Activated CD4-positive, alpha-beta T cell treated with anti-CD3 and anti-CD28 coated beads, Interleukin-2, amount 10 ng/mL, durations not matched to agents 7 days and 5 days (primary cell): ENCODE results near the gene ADCK1. TPM values are rescaled to one million over a fixed set of nuclear protein-coding genes. Genes with fewer than 3 reads are reported as not detected.
"Not testable (repeated sequence)": the region's sequence is repeated elsewhere in the genome, so short reads cannot be mapped to it uniquely, and the experiment has no call there.

Experiments used
- CTCF ChIA-PET: fragments of 350-600 bp; sonication (Branson Sonifier 250); formaldehyde crosslinking; loops from one replicate; lab custom pipeline; 2021; ENCODE audit warnings: antibody characterized with exemption; lab: Charles Lee
- POLR2A ChIA-PET: fragments of 350-600 bp; sonication (Branson Sonifier 250); formaldehyde crosslinking; loops from one replicate; lab custom pipeline; 2021; ENCODE audit warnings: antibody characterized with exemption; lab: Charles Lee
- DNase-seq: peaks from one replicate; pipeline ENCODE4 v3.0.0-alpha.2; 2020
- H3K27ac Mint-ChIP-seq: one replicate; pipeline ENCODE4 v1.8.0; 2021; ENCODE audit warnings: mild to moderate bottlenecking, moderate library complexity, mixed read lengths
- H3K27me3 Mint-ChIP-seq: one replicate; pipeline ENCODE4 v1.8.0; 2021; ENCODE audit warnings: mixed read lengths
- H3K36me3 Mint-ChIP-seq: one replicate; pipeline ENCODE4 v1.8.0; 2021; ENCODE audit warnings: low read depth, mixed read lengths
- H3K4me1 Mint-ChIP-seq: one replicate; pipeline ENCODE4 v1.8.0; 2021; ENCODE audit warnings: mixed read lengths
- H3K4me3 Mint-ChIP-seq: one replicate; pipeline ENCODE4 v1.8.0; 2021; ENCODE audit warnings: mild to moderate bottlenecking, moderate library complexity, mixed read lengths
- H3K9me3 Mint-ChIP-seq: one replicate; pipeline ENCODE4 v1.8.0; 2021; ENCODE audit warnings: mixed read lengths
- total RNA-seq, 2 experiments: library from RNA; stranded (reverse); gene quantifications; one replicate each; pipeline ENCODE4 v1.2.3, GENCODE V29; 2021

Gene ADCK1
- total RNA-seq, 2 experiments from 2014 or later: 6.7 to 7.7 TPM

DNA sequence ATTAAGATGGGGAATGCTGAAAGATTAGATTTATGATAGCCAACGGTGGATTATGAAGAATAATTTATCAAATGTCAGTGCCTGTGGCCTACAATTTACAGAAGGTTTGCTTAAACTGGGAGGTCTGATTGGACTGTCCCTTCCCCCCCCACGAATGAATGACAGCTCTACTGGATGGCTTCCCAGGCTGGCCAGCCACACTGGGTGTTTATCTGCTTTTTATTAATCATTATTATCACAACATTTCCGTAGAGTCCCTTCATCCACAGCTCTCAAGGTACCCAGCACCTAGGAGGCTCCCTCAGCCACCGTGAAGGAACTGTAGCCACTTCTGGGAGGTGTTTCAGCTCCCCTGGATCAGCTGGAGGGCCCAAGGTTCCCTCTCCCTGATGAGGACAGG lies 78.9 kb downstream of the ADCK1 start:
- Mint-ChIP-seq H3K36me3 (peaks cover 2% of the 10 kb centered on the region), H3K27ac (no peak overlapping the region), H3K27me3 (no peaks in the 10 kb centered on the region), H3K9me3 (peaks cover 8% of the 10 kb centered on the region), H3K4me1 (no peaks in the 10 kb centered on the region), H3K4me3 (no peak overlapping the region)
- ChIA-PET POLR2A (no interaction called here), CTCF (no interaction called here)
- no peak for DNase-seq

DNA sequence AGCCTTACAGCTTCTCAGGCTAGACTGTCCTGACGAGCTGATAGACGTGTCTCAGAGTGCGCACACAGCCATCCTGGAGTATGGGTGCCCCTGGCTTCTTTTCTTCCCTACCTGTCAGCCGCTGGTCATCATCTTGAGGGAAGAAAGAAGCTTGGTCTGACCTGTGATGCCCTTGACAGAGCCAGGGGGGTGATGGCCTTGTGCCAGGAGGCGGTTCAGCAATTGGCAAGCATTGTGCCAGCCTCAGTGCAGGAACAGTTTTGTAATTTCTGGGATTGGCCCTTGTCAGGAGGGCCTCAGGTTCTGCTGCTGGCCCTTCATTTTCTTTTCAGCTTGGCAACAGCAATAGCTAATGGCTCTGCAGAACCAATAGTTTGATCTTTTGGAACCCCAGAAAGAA lies 80.1 kb downstream of the ADCK1 start:
- peaks cover 2% of the 10 kb centered on the region for H3K9me3 Mint-ChIP-seq
- no peaks in the 10 kb centered on the region for H3K4me1 Mint-ChIP-seq
- no peak for DNase-seq
- no peak overlapping the region for H3K27ac Mint-ChIP-seq
- no peaks in the 10 kb centered on the region for H3K27me3 Mint-ChIP-seq
- POLR2A ChIA-PET: no interaction called here
- H3K36me3 Mint-ChIP-seq: no peaks in the 10 kb centered on the region
- H3K4me3 Mint-ChIP-seq: no peak overlapping the region
- CTCF ChIA-PET: interaction anchor here (1.7 kb wide), 1 partner anchor 14 kb away, joined by 5 read pairs; no protein-coding TSS in a partner anchor

DNA sequence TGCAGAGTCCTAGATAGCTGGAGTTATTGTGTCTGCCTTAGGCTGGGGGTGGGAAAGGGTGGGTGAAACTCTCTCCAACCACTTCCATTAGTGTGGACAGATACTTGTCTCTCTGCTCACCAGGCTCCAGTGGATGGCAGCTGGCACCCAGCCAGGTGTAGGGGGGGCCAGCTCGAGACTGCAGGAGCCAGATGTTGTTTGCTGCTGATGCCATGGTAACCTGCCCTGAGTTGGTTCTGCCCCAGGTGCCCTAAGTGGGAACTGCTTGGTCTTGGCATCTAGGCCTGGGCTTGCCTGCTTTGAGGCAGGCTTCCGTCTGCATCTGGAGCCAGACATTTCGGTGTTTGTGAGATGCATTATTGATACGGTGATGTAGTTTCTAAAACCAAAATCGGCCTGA lies 82.2 kb downstream of the ADCK1 start:
- DNase-seq: no peak
- Mint-ChIP-seq H3K9me3 (no peaks in the 10 kb centered on the region), H3K4me3 (no peak overlapping the region), H3K36me3 (no peaks in the 10 kb centered on the region), H3K27me3 (no peaks in the 10 kb centered on the region), H3K4me1 (no peaks in the 10 kb centered on the region), H3K27ac (no peak overlapping the region)
- CTCF ChIA-PET: interaction anchor here (1.0 kb wide), 1 partner anchor 17 kb away, joined by 3 read pairs; no protein-coding TSS in a partner anchor
- POLR2A ChIA-PET: no interaction called here

DNA sequence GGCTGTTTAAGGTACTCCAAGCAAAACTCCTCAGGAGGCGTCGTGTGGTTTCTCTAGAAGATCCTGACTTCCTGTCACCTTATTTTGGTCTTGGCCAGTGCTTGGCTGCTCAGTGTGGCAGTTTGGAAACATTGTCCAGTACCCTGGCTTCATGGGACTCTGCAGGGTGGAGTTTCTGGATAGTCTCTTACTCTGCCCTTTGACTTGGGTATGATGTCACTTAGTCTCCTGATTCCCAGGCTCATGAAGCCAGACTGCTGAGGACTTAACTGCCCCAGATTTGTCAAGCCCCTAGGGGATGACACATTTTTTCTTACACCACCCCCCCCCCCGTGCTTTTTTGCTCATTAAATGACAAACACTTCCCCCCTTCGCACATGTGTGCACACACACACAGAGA lies 82.7 kb downstream of the ADCK1 start:
- DNase-seq: no peak
- Mint-ChIP-seq H3K27ac (no peak overlapping the region), H3K9me3 (no peaks in the 10 kb centered on the region), H3K4me3 (no peak overlapping the region), H3K36me3 (peaks cover 1% of the 10 kb centered on the region), H3K4me1 (no peaks in the 10 kb centered on the region), H3K27me3 (no peaks in the 10 kb centered on the region)
- ChIA-PET CTCF (interaction anchor here (0.6 kb wide), 1 partner anchor 49 kb away, joined by 4 read pairs; no protein-coding TSS in a partner anchor), POLR2A (no interaction called here)

DNA sequence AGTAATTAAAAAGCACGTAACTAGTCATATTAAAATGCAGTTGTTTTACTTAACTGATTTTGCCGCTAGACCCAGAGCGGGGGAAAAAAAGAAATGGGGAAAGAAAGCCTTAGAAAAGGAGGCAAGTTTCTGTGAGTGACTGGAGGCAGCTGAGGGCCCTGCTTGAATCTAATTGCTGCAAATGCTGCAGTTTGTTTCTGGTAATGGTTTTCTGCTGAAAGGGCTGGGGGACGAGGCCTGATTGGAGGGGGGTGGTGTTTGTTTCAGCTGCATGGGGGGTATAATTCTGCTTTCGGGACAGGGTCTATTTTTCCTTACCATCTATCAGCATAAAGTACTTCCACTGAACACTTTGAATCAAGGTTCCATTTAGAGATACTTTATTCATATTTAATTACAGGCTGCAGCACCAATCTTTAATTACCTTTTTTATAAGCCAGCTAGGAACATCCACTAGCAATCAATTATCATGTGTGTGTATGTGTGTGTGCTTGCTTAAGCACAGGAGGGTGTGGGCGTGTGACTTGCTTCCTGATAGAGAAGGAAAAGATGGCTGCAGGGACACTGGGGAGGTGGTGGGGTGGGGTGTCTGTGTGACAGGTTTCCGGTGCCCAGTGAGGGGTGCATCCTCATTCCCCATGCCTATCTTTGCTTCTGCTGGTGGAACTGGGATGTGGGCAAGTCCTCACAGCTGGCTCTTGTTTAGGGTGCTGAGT lies 83.4 kb downstream of the ADCK1 start:
- POLR2A ChIA-PET: no interaction called here
- no peak overlapping the region for H3K4me3 Mint-ChIP-seq
- H3K4me1 Mint-ChIP-seq: no peaks in the 10 kb centered on the region
- DNase-seq: no peak
- peaks cover 6% of the 10 kb centered on the region for H3K36me3 Mint-ChIP-seq
- no peaks in the 10 kb centered on the region for H3K27me3 Mint-ChIP-seq
- H3K27ac Mint-ChIP-seq: no peak overlapping the region
- CTCF ChIA-PET: interaction anchor here (0.6 kb wide), 1 partner anchor 48 kb away, joined by 4 read pairs; no protein-coding TSS in a partner anchor
- H3K9me3 Mint-ChIP-seq: peaks cover 5% of the 10 kb centered on the region

DNA sequence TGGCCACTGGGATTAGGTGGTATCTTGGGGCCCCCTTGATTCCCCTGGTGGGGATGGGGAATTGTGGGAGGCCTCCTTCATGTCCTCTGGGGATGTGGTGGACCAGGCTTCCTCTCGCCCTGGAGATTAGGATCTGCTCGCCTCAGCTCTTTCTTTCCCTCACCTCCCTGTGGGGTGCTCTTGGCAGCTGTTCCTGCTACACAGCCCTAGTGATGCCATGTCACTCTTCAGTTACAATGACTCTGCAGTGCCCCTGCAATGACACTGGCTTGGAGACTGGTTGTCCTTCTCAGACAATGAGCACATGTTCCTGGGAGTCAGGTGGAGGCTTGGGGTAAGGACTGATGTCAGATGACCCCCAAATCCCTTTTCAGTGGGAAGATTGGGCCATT lies 83.9 kb downstream of the ADCK1 start:
- peaks cover 8% of the 10 kb centered on the region for H3K36me3 Mint-ChIP-seq
- H3K27me3 Mint-ChIP-seq: no peaks in the 10 kb centered on the region
- CTCF ChIA-PET: no interaction called here
- no peaks in the 10 kb centered on the region for H3K4me1 Mint-ChIP-seq
- DNase-seq: no peak
- POLR2A ChIA-PET: no interaction called here
- H3K27ac Mint-ChIP-seq: no peak overlapping the region
- no peak overlapping the region for H3K4me3 Mint-ChIP-seq
- peaks cover 7% of the 10 kb centered on the region for H3K9me3 Mint-ChIP-seq

DNA sequence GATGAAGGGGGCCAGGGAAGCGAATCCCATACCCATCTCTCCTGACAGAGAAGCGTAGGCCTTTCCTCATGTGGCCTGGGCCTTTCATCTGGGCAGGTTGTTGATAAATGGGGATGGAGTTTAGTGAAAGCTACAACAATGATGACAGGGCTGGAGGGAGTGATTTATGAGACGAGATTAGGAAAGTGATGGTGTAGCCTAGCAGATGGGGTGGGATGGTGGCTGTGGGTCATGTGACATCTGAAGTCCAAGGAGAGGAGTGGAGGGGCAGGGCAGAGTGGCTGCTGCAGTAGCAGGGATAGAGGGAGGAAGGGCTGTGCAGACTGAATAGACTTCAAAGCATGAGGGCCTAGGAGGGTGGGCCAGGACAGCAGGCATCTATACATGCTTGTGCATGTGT lies 85.5 kb downstream of the ADCK1 start:
- Mint-ChIP-seq H3K27ac (no peak overlapping the region), H3K4me1 (no peaks in the 10 kb centered on the region), H3K36me3 (peaks cover 8% of the 10 kb centered on the region), H3K9me3 (peaks cover 14% of the 10 kb centered on the region), H3K4me3 (no peak overlapping the region), H3K27me3 (no peaks in the 10 kb centered on the region)
- DNase-seq: no peak
- CTCF ChIA-PET: interaction anchor here (0.6 kb wide), 1 partner anchor 96 kb away, joined by 5 read pairs; no protein-coding TSS in a partner anchor
- POLR2A ChIA-PET: no interaction called here

DNA sequence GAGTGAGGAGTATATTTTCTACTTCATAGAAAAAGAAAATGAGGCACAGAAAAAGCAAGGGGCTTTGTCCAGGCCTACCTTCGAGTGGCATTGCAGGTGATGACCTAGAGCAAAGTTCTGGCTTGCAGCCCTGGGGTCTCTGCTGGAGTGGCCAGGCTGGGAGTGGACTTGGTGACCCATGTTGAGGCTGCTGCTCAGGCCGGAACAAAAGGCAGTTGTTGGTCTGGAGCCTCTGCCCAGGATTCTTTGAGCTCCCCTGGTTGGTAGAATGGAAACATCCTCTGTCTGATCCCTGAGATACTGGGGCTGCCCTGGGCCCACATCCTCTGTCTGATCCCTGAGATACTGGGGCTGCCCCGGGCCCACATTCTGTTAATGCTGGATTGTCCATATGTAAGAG lies 86.1 kb downstream of the ADCK1 start:
- no peak for DNase-seq
- ChIA-PET POLR2A (no interaction called here), CTCF (interaction anchor here (0.6 kb wide), 1 partner anchor 96 kb away, joined by 5 read pairs; no protein-coding TSS in a partner anchor)
- Mint-ChIP-seq H3K9me3 (peaks cover 14% of the 10 kb centered on the region), H3K27me3 (no peaks in the 10 kb centered on the region), H3K27ac (no peak overlapping the region), H3K4me3 (no peak overlapping the region), H3K36me3 (peaks cover 8% of the 10 kb centered on the region), H3K4me1 (no peaks in the 10 kb centered on the region)

DNA sequence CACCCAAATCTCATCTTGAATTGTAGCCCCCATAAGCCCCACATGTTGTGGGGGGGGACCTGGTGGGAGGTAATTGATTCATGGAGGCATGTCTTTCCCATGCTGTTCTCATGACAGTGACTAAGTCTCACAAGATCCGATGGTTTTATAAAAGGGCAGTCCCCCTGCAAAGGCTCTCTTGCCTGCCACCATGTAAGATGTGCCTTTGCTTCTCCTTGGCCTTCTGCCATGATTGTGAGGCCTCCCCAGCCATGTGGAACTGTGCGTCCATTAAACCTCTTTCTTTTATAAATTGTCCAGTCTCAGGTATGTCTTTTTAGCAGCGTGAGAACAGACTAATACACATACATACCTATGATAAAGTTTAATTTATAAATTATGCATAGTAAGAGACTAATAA lies 89.0 kb downstream of the ADCK1 start:
- H3K4me1 Mint-ChIP-seq, H3K36me3 Mint-ChIP-seq, DNase-seq, H3K4me3 Mint-ChIP-seq, POLR2A ChIA-PET, H3K27me3 Mint-ChIP-seq, H3K27ac Mint-ChIP-seq: not testable (repeated sequence)
- peaks cover 14% of the 10 kb centered on the region for H3K9me3 Mint-ChIP-seq
- CTCF ChIA-PET: interaction anchor here (0.7 kb wide), 1 partner anchor 9 kb away, joined by 3 read pairs; no protein-coding TSS in a partner anchor

DNA sequence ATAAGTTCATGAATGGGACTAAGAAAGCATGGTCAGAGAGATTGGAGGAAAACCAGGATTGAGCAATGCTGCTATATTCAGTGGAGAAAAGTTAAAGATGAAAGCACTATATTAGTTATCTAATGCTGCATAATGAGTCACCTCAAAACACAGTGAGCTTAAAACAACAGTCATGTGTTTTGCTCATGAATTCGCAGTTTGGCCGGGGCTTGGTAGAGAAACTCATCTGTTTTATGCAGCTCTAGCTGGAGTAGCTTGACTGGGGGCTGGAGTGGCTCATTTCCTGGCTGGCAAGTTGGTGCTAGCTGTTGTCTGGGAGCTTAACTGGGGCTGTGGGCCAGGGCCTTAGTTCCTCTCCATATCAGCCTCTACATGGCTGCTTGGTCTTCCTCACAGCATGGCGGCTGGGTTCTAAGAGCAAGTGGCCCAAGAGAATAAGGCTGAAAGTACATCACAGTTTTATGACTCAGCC lies 90.1 kb downstream of the ADCK1 start:
- CTCF ChIA-PET: interaction anchor here (1.1 kb wide), 1 partner anchor 15 kb away, joined by 3 read pairs; no protein-coding TSS in a partner anchor
- DNase-seq: no peak
- no peaks in the 10 kb centered on the region for H3K4me1 Mint-ChIP-seq
- peaks cover 8% of the 10 kb centered on the region for H3K36me3 Mint-ChIP-seq
- peaks cover 14% of the 10 kb centered on the region for H3K9me3 Mint-ChIP-seq
- POLR2A ChIA-PET: no interaction called here
- H3K27ac Mint-ChIP-seq: no peak overlapping the region
- H3K4me3 Mint-ChIP-seq: no peak overlapping the region
- H3K27me3 Mint-ChIP-seq: no peaks in the 10 kb centered on the region

DNA sequence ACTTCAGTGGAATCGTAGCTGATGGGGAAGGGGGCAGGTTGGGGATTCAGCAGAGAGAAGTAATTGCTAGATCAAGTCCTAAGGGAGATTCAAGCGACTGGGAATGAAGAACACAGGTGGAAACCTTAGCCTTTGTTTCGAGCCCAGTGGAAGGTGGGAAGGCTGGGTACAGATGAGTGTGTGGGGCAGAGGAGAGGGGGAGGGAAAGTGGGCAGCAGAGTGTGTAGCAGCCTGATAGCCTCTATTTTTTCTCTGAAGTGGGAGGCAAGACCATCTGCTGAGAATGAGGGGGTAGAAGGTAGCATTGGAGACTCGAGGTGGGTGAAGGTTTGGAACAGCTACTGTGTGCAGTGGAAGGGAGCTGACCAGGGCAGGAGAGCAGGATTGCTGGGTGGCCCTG lies 91.0 kb downstream of the ADCK1 start:
- Mint-ChIP-seq H3K27ac (no peak overlapping the region), H3K36me3 (peaks cover 8% of the 10 kb centered on the region), H3K9me3 (peaks cover 14% of the 10 kb centered on the region), H3K27me3 (no peaks in the 10 kb centered on the region), H3K4me3 (no peak overlapping the region), H3K4me1 (no peaks in the 10 kb centered on the region)
- POLR2A ChIA-PET: no interaction called here
- DNase-seq: no peak
- CTCF ChIA-PET: interaction anchor here (1.1 kb wide), 1 partner anchor 14 kb away, joined by 3 read pairs; no protein-coding TSS in a partner anchor

DNA sequence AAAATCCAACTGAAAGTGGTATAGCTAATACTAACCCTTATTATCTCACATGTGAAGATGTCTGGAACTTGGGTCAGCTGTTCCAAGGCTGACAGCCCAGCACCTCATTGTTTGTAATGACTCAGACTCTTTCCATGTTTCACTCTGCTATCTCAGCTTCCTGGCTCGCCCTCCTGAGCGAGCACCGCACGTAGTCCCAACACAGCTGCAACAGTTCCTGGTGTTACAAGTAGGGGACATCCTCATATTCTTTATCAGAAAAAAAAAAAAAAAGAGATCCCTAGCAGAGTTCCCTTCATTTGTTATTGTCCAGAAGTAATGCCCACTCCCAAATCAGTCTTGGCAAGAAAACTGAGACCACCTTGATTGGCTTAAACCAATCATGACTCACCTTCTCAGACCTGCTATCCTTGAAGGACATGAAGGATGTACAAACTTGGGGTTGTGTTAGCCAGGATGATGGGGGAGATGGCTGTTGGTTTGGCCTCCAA lies 92.5 kb downstream of the ADCK1 start:
- Mint-ChIP-seq H3K27me3 (no peaks in the 10 kb centered on the region), H3K4me3 (no peak overlapping the region), H3K27ac (no peak overlapping the region), H3K36me3 (peaks cover 8% of the 10 kb centered on the region), H3K9me3 (peaks cover 14% of the 10 kb centered on the region), H3K4me1 (no peaks in the 10 kb centered on the region)
- POLR2A ChIA-PET: no interaction called here
- no peak for DNase-seq
- CTCF ChIA-PET: no interaction called here

DNA sequence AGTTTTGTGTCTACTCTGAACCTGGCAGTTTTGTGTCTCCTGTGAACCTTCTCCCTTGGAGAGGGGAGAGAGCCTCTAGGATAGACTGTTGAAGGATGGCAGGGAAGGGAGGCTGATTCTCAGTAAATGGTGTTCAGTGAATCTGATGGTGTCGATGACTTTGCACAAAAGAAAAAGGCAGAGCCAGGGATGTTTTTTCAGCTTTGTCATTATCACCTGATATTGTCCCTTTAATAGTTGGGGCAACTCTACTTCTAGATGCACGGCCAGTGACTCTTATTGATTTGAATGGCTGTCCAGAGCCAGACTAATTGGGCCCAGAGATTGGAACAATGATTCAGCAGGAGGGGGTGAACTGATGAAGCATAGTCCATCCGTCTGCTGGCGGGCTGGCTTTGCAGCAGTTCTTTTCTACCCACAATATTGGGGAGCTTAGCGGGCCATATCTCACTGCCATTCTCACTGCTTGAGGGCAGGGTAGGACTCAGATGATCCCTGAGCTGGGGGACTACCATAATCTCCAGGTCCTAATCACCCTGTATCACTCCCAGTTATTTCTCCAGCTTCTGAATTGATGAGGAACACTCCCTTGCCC lies 93.1 kb downstream of the ADCK1 start:
- CTCF ChIA-PET: no interaction called here

More for the DNA sequence above, 93.1 kb downstream of the ADCK1 start:
- Mint-ChIP-seq H3K4me1 (no peaks in the 10 kb centered on the region), H3K9me3 (peaks cover 12% of the 10 kb centered on the region), H3K27ac (no peak overlapping the region), H3K4me3 (no peak overlapping the region), H3K36me3 (peaks cover 3% of the 10 kb centered on the region), H3K27me3 (no peaks in the 10 kb centered on the region)
- POLR2A ChIA-PET: no interaction called here
- DNase-seq: no peak
